ENCODE results near the gene NFKBIA. TPM values are rescaled to one million over a fixed set of nuclear protein-coding genes. Genes with fewer than 3 reads are reported as not detected.
"Not testable (repeated sequence)": the region's sequence is repeated elsewhere in the genome, so short reads cannot be mapped to it uniquely, and the experiment has no call there.

The NFKBIA gene
- total RNA-seq, 1 donor from 2014 or later, result 128 TPM

GRCh38 chr14:35409595-35409994 lies 5.0 kb upstream of the NFKBIA start:
- DNase-seq (ENCODE audit: low read depth, low spot score), result no peak

GRCh38 chr14:35408026-35408425 lies 3.5 kb upstream of the NFKBIA start:
- no peak for DNase-seq (ENCODE audit: low read depth, low spot score)

GRCh38 chr14:35407306-35407630 lies 2.7 kb upstream of the NFKBIA start:
- DNase-seq (ENCODE audit: low read depth, low spot score), result no peak

- DNase-seq (ENCODE audit: low read depth, low spot score), result no peak
These were observed 2.2 kb upstream of the NFKBIA start for GRCh38 chr14:35406506-35407305.

- no peak for DNase-seq (ENCODE audit: low read depth, low spot score)
These were observed 1.5 kb upstream of the NFKBIA start for GRCh38 chr14:35406090-35406489.

- no peak for DNase-seq (ENCODE audit: low read depth, low spot score)
These were observed 901 bp upstream of the NFKBIA start for GRCh38 chr14:35405304-35405996.

- peak; percentile 78 for DNase-seq (ENCODE audit: low read depth, low spot score)
These were observed 723 bp downstream of the NFKBIA start for GRCh38 chr14:35403603-35404448.

GRCh38 chr14:35403114-35403602 lies 1.4 kb downstream of the NFKBIA start:
- DNase-seq (ENCODE audit: low read depth, low spot score), result no peak

GRCh38 chr14:35402323-35403113 lies 2.0 kb downstream of the NFKBIA start:
- no peak for DNase-seq (ENCODE audit: low read depth, low spot score)

GRCh38 chr14:35401422-35402265 lies 2.9 kb downstream of the NFKBIA start:
- no peak for DNase-seq (ENCODE audit: low read depth, low spot score)

- no peak for DNase-seq (ENCODE audit: low read depth, low spot score)
These were observed 3.7 kb downstream of the NFKBIA start for GRCh38 chr14:35400648-35401421.

GRCh38 chr14:35399083-35399937 lies 5.2 kb downstream of the NFKBIA start:
- DNase-seq (ENCODE audit: low read depth, low spot score), result no peak

- no peak for DNase-seq (ENCODE audit: low read depth, low spot score)
These were observed 6.4 kb downstream of the NFKBIA start for GRCh38 chr14:35398071-35398584.

- not testable (repeated sequence) for DNase-seq (ENCODE audit: low read depth, low spot score)
These were observed 7.9 kb downstream of the NFKBIA start for GRCh38 chr14:35396610-35397009.

- no peak for DNase-seq (ENCODE audit: low read depth, low spot score)
These were observed 9.3 kb downstream of the NFKBIA start for GRCh38 chr14:35395283-35395682.

- DNase-seq (ENCODE audit: low read depth, low spot score), result no peak
These were observed 10.1 kb downstream of the NFKBIA start for GRCh38 chr14:35394326-35395013.

GRCh38 chr14:35393826-35394225 lies 10.7 kb downstream of the NFKBIA start:
- DNase-seq (ENCODE audit: low read depth, low spot score), result no peak

GRCh38 chr14:35392103-35392502 lies 12.4 kb downstream of the NFKBIA start:
- no peak for DNase-seq (ENCODE audit: low read depth, low spot score)
